HG02870 (cell line): ENCODE measurements around the gene TFEB.

Experiments
- ATAC-seq: cut with Tn5 transposase; IDR thresholded peaks from one replicate; pipeline ENCODE4 v1.9.1; 2021; ENCODE audit warnings: mild to moderate bottlenecking, moderate library complexity; ENCODE audit not compliant: unreplicated experiment

Gene TFEB

DNA sequence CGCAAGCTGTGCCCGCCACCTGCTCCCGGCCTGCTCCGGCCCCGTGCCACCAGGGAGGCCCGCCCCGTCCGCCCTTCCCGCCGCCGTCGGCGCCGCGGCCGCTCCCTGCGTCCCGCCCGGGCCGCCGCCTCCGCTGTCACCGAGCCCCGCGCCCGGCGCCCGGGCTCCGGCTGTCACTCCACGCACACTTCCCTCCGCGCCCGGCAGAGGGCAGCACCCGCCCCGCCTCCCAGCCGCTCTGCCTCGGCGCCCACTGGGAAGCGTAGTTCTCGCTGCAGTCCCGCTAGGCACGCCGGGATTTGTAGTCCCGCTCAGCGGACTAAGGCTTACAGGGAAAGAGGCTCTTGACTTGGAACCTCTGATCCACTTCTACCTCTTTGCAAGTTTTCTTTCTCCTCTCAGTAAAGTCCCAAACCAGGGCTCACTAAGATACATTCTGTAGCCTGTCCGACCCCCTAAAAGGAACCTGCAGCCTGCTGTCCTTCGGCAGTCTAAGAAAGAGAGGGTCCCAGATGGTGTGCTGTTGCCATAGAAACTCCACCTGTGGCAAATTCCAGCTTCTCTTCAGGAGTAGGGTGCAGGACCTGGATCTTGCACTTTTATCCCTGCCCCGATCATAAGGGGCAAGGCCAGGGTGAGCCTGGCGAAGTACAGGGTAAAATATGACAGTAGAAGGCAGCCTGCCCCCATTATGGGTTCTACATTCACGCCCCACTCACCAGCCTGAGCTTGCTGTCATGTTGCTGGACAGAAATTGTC lies at the start of gene TFEB:
TFEB (minus strand) TSS at position 182 of the 759 bp plus-strand sequence. CDS start 44,395 bp downstream, outside the sequence.
- ATAC-seq: peak; percentile 35

GRCh38 chr6:41784581-41785171 lies 49.3 kb upstream of the TFEB start:
- ATAC-seq: no peak

DNA sequence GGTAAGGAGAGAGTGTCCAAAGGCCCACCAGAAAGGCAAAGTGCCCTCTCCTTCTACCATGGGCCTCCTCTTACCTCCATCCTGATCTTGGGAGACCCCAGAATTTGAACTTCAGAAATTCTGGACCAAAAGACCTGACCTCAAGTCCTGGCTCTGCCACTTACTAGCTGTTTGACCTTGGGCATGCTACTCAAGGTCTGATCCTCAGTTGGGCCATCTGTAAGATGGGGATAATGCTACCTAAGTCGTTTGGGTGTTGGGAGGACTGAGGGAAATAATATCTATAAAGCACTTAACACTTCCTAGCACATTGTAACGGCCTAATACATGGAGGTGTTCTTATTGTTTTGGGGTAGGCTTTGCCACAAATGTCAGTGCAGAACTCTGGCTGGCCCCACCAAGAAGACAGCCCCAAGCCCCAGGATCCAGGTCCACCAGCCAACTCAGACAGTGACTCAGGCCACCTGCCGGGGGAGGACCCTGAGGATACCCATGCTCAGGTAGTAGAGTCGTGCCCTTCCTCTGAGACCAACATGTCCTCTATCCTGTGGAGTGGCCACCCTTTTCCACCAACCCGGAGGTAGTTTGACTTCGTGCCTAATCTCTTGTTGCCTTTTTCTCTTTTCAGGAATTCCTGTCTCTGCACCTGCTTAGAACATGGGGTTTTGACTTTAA lies 47.8 kb upstream of the TFEB start:
- no peak for ATAC-seq

DNA sequence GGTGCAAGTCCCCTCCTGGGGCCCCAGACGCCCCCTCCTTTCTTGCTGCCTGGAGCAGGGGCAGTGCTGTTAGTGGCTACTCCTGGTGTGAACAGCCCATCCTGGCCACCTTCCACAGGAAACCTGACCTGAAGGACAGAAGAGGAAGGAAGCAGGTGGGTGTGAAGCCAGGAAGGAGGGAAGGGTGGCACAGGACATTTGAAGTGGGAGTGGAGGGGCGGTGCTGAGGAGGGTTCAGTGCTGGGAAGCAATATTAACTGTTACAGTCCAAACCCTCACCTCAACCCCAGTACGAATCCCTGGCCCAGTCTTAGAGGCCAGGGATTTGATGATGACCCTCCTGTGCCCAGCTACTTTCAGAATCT lies 45.9 kb upstream of the TFEB start:
- ATAC-seq: no peak

DNA sequence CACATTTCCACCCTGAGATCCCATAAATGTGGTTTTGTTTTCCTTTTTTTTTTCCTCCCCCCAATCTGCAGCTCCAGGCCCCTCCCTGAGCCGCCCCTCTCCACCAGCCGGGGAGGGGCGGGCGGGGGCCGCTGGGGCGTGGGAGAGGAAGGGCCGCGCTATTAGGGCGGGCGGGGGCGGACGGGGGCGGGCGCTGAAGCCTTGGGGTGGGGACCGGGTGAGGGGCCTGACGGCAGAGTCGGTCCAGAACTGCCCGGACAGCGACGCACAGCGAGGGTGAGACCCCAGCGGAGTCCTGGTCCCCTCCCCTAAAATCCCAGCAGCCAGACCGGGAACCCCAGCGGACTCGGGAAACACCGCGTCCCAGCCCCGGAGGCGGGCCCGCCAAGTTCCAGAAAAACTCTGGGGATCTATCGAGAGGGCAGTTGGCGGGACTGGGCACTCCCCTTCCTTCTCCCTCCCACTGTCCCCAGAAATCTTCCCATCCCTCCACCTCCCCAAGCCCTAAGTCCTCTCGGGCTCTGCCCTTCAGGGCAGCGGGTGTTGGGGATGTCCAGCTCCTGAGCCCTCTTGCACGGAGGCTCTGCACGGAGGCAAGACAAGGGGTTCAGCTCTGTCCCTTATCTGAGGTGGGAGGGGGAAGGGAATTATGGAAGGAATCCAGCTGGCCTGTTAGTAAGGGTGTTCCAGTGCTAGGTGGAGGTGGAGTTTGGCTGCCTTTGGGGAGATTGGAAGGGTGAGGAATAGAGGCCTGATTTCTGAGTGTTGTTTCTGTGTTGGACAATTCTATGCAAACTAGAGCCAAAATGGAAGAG lies 45.4 kb upstream of the TFEB start, which contains the start of gene PRICKLE4:
PRICKLE4 (plus strand) TSS at position 232 of the 815 bp plus-strand sequence. CDS start 2,692 bp downstream, outside the sequence.
- no peak for ATAC-seq

DNA sequence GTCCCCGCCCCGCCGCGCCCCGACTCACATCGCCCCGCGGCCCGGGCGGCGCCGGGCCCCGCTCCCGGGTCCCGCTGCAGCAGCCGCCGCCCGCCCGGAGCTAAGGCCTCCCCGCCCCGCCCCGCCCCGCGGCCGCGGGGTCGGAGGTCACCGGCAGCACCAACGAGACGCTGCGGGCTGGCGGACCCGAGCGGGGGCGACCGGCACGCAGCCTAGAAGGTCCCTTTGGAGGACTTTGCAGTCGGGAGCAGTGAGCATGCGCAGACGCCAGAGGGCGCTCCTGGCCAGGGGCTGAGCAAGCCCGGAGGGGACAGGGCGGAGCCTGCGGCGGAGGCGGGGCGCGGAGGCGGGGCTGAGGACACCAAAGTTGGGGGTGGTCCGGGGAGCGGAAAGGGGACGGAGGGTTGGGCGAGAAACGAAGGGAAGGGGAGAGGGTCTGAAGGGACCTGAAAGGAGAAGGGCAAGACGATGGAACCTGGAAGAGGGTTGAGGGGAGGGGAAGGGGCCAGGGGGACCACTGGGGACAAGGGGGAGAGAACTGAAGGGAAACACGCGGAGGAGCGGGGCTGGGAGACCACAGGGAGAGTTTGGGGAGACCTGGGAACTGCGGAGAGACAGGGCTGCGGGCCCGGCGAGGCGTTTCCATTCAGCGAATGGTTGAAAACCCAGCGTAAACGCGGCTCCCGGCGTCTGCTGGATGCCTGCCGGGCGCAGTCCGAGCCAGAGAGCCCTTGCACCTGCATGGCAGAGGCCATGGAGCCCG lies 44.6 kb upstream of the TFEB start, which contains the start of gene FRS3:
FRS3 (minus strand) TSS at position 113 of the 763 bp plus-strand sequence. CDS start 2,913 bp downstream, outside the sequence.
- ATAC-seq: peak; percentile 89

DNA sequence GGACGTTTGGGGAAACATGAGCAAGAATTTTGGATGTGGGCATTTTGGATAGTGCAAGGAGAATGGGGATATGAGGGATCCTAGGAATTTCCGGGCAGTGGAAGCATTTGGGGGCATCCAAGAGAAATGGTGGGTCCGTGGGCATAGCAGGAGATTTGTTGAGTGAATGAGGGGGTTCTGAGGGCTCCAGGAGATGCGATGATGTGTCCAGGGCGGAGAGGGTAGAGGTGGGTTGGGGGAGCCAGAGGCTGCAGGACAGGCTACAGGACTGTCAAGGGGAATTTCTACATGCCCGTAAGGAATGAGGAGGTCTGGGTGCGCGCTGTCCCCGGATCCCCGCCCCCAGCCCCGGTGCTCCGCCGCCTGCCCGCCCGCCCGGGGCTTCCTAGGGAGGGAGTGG lies 43.9 kb upstream of the TFEB start:
- ATAC-seq: peak; percentile 6

DNA sequence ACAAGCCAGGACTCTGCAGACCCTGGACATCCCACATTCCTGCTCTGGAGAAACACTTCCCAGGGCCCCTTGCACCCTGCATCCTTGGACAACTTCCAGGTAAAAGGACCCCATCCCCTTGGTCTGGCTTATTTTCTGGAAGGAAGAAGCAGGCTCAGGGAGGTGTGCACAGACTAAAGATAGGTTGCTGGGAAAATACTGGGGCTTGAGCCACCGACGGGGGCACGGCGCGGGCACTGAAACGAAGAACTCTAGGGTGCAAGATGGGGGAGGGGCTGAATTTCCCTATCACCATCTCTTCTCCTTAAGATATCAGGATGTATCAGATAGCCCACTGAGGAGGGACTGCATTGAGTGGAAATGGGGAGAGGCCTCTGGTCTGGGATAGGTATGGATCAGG lies 43.5 kb upstream of the TFEB start:
- ATAC-seq: no peak

- ATAC-seq: no peak
These were observed 42.3 kb upstream of the TFEB start for GRCh38 chr6:41777551-41778285.

GRCh38 chr6:41775293-41775882 lies 40.0 kb upstream of the TFEB start:
- no peak for ATAC-seq

GRCh38 chr6:41774841-41775240 lies 39.4 kb upstream of the TFEB start:
- no peak for ATAC-seq

DNA sequence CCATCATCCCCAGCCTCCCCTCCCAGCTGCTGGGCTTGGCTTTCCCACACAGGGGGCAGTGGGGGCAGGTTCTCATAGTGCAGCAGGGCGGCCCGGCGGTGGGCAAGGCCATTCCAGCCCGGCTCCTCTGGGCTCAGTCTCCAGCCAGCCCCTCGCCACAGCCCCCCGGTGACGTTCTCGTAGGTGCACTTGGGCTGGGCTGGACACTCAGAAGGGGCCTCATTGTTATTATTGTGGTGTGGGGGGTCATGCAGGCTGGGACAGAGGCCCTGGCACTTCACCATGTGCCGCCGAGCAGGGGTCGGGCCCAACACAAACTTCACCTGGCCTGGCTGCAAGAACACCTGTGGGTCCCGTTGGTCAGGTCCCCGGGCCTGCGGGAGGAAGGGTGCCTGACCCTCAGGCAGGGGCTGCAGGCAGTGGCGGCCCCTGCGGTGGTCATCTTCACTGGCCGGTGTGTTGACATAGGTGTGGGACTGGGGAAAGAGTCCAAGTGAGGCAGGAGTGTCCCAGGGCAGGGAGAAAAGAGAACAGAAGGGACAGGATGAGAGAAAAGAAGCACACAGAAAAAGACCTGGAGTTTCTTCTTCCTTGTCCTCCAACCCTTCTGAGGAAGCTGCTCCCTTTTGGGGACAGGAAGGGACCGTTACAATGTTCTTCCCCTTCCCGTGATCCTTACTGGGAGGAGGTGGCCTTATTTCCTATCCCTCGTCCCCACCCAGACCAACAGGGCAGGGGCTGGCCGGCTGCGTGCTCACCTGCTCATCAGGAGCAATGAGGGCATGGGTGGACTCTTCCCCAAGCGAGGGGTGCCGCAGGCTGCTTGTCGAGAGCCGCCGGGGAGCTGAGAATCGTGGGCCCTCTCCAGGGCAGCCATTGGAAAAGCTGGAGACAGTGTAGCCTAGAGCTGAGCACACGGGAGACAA lies 35.9 kb upstream of the TFEB start:
- no peak for ATAC-seq

DNA sequence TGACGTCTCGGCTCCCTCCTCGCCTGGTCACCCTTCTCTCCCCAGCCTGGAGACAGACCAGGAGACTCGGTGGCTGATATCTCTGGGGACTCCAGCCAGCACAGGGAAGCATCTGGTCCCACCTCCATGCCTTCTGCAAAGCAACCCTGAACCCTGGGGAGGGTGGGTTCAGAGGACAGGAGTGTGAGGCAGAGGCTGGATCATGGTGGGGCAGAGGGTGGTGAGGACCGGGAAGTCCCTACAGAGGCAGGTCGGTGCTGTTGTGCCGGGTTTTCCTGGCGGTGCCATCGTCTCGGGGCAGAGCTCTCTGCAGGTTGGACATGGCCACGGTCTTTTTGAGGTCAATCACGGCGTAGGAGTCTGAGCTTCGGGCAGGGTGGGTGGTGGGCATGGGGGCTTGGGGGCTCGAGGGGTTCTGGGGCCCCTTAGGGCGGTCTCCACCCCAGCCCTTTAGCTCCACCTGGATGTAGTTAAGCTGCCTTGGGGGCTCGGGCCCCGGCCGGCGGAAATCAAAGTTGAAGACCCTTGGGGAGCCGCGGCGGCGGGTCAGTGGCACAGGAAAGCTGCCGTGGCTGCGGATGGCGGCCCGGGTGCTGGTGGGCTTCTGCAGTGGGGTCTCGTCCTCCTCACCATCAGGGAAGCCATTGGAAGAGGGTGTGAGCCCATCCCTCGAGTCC lies 35.1 kb upstream of the TFEB start:
- ATAC-seq: no peak

DNA sequence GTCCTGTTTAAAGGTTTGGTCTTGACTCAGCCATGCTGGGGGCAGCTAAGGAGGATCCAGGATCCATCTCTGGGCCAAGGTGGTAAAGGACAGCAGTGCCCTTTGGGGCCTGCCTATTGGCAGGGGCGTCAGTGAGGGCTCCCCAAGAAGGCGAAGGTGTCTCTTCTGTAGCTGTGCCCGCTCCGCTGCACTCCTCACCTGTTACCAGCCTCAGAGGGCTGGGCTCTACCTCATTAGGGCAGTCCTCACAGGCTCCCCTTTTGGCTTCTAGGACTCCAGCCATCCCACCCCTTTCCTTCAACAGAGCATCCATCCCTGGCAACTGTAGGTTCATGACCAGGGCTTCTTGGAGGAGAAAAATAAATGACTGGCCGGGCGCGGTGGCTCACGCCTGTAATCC lies 34.0 kb upstream of the TFEB start:
- ATAC-seq: no peak

GRCh38 chr6:41768545-41769308 lies 33.3 kb upstream of the TFEB start:
- ATAC-seq: no peak

- no peak for ATAC-seq
These were observed 31.9 kb upstream of the TFEB start for GRCh38 chr6:41767112-41767833.
